Kidney epithelial cell (primary cell): Measurements from ENCODE around the gene NEK8. TPM values are rescaled to one million over a fixed set of nuclear protein-coding genes. Genes with fewer than 3 reads are reported as not detected.
A peak's percentile ranks its signal among the peaks of the same experiment; 100 is the strongest.

ENCODE experiments used
- DNase-seq: peaks from one replicate; pipeline ENCODE4 v3.0.0-alpha.2; 2010; ENCODE audit warnings: low read depth
- H3K27me3 ChIP-seq: 2 replicates; pipeline ENCODE4 v1.6.0; 2011; ENCODE audit warnings: low read length; ENCODE audit not compliant: control insufficient read depth, insufficient read depth
- H3K36me3 ChIP-seq: 2 replicates; pipeline ENCODE4 v1.5.1; 2011; ENCODE audit warnings: low read length; ENCODE audit not compliant: control insufficient read depth, insufficient read depth
- H3K4me3 ChIP-seq: 2 replicates; pipeline ENCODE4 v1.5.1; 2011; ENCODE audit warnings: low read depth, mild to moderate bottlenecking, control low read depth, low read length
- total RNA-seq: library from RNA; depleted of rRNA; stranded (reverse); fragments of >200 nt; gene quantifications from 2 replicates; pipeline ENCODE4 v1.2.3, GENCODE V29; 2015
- TF ChIP-seq, protein P1 (sequence below): IDR thresholded peaks from 2 replicates; pipeline ENCODE4 v1.5.1; 2011; ENCODE audit warnings: mild to moderate bottlenecking, moderate library complexity, low read length, control low read depth, inconsistent platforms; ENCODE audit not compliant: insufficient read depth, poor library complexity, severe bottlenecking

The NEK8 gene
- total RNA-seq, 1 donor from 2014 or later: 4.3 TPM

DNA sequence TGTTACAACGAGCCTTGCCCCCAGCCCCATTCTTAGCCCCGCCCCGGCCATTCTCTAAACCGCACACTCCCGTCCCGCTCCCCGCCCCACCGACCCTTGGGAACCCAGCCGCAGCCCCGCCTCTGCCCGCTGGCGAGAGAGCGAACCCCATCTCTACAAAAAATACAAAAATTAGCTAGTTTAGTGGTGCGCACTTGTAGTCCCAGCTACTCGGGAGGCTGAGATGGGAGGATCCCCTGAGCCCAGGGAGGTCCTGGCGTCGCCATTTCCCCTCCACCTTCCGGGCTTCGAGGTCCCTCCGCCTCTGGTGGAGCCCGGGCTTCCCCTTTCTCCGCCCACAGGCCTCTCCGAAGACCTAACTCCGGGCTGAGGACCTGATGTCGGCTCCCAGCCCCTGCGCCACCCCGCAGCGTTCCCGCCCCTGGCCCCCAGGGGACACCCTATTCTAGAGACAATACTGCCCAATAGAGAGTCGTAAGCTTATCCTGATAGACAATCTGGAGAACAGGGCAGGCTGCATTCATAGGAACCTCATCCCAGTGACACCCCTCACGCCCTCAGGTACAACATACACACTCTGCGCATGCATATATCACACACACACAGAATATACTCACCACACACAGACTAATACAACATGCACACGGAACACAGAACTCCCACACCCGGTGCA is 16.4 kb upstream of the NEK8 start:
- H3K27me3 ChIP-seq: no peaks in the 10 kb centered on the region
- no peak for DNase-seq
- H3K4me3 ChIP-seq: no peak overlapping the region
- TF ChIP-seq, protein P1, sequence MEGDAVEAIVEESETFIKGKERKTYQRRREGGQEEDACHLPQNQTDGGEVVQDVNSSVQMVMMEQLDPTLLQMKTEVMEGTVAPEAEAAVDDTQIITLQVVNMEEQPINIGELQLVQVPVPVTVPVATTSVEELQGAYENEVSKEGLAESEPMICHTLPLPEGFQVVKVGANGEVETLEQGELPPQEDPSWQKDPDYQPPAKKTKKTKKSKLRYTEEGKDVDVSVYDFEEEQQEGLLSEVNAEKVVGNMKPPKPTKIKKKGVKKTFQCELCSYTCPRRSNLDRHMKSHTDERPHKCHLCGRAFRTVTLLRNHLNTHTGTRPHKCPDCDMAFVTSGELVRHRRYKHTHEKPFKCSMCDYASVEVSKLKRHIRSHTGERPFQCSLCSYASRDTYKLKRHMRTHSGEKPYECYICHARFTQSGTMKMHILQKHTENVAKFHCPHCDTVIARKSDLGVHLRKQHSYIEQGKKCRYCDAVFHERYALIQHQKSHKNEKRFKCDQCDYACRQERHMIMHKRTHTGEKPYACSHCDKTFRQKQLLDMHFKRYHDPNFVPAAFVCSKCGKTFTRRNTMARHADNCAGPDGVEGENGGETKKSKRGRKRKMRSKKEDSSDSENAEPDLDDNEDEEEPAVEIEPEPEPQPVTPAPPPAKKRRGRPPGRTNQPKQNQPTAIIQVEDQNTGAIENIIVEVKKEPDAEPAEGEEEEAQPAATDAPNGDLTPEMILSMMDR: no peak
- peaks cover 9% of the 10 kb centered on the region for H3K36me3 ChIP-seq

DNA sequence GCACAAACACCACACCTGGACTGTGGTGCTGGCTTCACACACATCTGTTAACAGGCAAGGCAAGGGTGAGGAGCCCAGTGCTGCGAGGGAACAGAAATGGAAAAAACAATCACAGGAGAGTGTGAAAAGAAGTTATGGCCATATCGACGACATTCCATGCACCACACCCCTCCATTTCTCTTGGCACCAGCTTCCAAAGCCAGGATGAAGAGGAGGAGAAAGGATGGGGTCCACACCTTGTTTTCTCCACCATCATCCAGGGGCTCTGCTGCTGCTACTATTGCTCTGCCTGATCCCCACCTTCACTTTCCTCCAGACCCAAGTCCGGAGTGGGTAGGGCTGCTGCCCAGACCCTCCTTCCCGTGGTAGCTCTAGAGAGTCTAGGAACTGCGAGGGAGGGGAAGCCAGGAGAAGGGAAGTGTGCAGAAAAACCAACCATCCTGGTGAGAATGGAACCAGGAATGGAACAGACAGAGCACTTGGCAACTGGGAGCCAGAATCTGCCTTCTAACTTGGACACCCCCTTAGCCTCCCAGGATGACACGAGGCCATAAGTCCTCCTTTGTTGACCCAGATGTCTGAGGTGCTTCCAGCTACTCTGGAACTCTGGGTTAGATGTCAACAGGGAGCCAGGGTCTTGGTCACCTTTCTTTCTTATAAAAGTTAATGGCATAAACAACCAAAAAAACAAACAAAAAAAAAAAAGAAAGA is 15.7 kb upstream of the NEK8 start:
- TF ChIP-seq, protein P1: no peak
- no peak for DNase-seq
- Histone ChIP-seq H3K36me3 (peaks cover 9% of the 10 kb centered on the region), H3K27me3 (no peaks in the 10 kb centered on the region), H3K4me3 (no peak overlapping the region)

DNA sequence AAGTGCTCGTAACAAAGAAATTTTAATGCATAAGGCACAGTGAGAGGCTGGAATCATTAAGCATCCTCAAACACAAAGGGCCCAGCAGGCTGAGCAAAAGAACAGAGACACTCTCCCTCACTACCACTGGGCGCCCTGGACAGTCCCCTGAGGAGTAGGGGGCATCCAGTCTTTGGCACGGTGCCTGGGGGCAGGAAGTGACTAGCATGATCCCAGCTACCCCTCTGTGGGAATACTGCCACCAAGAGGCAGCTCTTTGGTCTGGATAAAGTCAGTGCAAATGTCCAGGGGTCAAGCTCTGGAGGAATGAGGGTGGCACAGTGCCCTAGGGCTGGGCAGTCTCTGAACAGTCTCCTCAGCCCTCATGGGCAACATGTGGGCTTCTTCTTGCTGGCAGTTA is 14.3 kb upstream of the NEK8 start:
- no peaks in the 10 kb centered on the region for H3K27me3 ChIP-seq
- DNase-seq: no peak
- peaks cover 9% of the 10 kb centered on the region for H3K36me3 ChIP-seq
- TF ChIP-seq, protein P1: no peak
- H3K4me3 ChIP-seq: no peak overlapping the region

GRCh38 chr17:28715217-28715616 is 13.4 kb upstream of the NEK8 start:
- H3K36me3 ChIP-seq: peaks cover 9% of the 10 kb centered on the region
- H3K4me3 ChIP-seq: no peak overlapping the region
- TF ChIP-seq, protein P1: no peak
- DNase-seq: no peak
- no peaks in the 10 kb centered on the region for H3K27me3 ChIP-seq

GRCh38 chr17:28716740-28717577 is 11.6 kb upstream of the NEK8 start:
- DNase-seq: no peak
- TF ChIP-seq, protein P1: no peak
- peaks cover 9% of the 10 kb centered on the region for H3K36me3 ChIP-seq
- H3K4me3 ChIP-seq: peak overlapping the region; percentile 75
- no peaks in the 10 kb centered on the region for H3K27me3 ChIP-seq
